GM18909 (cell line): ENCODE data around the gene MIB2.

ENCODE experiments used
- ATAC-seq: cut with Tn5 transposase; IDR thresholded peaks from one replicate; pipeline ENCODE4 v1.9.1; 2021; ENCODE audit warnings: mild to moderate bottlenecking; ENCODE audit not compliant: unreplicated experiment, poor library complexity

Gene MIB2

DNA sequence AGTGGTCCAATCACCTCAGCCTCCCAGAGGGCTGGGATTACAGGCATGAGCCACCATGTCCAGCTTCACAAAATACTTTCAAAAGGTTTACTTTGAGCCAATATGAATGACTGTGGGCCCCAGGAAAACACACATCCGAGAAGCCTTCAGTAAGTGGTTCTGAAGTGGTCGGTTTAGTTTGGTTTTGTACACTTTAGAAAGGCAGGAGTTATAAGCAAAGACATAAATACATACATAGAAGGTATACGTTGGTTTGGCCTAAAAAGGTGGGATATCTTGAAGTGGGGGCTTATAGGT is 3.2 kb upstream of the MIB2 start:
- no peak for ATAC-seq

DNA sequence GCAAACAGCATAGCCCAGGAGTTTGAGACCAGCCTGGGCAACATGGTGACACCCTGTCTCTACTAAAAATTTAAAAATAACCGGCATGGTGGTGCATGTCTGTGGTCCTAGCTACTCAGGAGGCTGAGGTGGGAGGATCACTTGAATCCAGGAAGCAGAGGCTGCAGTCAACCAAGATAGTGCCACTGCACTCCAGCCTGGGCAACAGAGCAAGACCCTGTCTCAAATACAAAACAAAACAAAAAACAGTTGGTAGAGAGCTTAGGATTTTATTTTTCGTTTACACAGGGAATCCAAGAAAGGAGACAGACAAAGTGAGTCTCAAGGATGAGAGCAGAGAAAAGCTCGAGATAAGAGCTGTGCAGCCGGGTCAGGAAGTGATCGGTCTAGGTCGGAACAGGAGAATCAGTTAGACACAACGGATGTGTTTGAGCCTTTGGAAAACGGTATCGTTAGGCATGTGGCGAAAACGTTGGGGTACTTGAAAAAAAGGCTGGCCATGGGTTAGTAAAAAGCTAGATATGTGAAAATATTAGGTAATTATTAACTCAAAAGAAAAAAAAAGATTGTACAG is 1.7 kb upstream of the MIB2 start:
- ATAC-seq, result no peak

DNA sequence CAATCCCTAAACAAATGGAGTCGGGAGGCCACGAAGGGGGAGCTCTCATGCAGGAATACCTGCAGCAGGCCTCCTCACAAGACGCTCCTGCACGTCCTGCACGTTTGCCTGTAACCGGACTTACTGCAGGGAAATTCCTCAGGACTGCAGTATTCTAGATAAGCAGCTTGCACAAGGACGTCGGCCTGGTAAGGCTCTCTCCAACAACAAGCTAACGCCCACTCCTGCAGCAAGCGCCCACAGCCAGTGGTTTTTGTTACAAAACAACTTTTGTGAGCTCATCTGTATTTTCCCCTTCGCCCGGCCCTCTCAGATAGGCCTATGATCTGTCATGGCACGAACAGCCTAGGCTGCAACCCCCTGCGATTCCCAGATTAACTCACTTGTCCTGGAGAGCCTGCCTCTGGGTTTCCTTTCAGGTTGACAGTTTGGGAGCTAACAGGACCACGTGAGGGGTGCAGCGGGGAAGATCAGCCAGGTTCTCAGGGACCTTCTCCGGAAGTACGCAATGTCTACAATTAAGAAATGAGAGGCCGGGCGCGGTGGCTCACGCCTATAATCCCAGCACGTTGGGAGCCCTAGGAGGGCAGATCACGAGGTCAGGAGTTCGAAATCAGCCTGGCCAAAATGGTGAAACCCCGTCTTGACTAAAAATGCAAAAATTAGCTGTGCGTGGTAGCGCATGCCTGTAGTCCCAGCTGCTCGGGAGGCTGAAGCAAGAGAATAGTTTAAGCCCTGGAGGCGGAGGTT is 921 bp upstream of the MIB2 start:
- no peak for ATAC-seq

DNA sequence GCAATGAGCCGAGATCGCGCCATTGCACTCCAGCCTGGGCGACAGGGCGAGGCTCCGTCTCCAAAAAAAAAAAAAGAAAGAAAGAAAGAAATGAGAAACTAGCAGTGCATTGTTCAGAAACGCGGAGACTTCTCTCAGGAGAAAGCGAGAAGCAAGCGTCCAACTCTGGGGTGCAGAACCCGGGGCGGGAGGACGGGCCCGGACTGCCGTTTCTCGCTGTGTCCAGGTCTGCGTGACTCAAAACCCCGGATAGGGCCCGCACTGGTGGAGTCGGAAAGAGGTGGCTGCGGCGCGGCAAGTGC is 395 bp upstream of the MIB2 start:
- no peak for ATAC-seq

DNA sequence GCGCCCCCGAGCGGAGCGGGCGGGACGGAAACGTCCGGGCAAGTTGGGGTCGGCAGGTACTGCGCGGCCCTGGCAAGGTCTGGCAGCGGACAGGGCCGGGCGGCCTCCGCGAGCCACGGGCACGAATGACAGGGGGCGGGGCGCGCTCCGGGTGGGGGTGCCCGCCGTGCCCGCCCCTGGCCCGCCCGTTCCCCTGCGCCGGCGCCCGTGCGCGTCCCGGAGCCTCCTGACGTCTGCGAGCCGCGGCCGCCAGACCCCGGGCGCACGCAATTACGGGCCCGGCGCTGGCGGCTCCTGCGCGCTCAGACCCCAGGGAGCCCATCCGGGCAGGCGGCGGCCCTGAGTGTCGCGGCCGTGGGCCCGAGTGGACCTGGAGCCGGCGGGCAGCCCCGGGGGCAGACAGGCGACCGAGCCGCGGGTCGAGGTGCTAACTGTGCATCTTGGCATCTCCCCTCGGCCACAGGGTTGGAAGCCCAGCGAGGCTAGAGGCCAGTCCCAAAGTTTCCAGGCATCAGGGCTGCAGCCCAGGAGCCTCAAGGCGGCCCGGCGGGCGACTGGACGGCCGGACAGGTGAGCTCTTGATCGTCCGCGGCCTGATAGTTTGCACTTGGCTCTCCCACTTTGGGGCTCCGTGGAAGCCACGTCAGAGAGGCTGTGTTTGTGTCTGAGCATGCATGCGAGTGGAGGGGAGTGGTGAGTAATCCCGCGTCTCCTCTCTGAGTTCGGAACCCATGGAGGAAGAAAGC is 918 bp downstream of the MIB2 start:
- ATAC-seq, result peak; percentile 21

DNA sequence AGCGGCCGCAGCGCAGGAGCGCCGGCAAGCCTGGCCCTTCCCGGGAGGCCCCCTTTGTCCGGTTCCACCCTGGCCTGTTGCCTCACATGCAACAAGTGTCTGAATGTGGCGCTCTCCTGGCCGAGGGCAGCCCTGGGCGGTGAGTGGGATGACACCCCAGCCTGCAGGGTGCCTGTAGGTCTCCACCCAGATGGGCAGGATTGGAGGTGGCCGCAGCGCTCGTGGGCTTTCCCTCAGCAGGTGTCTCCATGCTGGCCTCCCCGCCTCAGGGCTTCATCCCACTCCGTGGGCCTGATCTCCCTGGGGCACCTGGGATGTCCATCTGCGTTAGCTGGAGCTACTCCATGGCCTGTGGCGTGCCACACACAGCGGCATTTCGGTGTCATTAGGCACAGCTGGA is 1.5 kb downstream of the MIB2 start:
- no peak for ATAC-seq

DNA sequence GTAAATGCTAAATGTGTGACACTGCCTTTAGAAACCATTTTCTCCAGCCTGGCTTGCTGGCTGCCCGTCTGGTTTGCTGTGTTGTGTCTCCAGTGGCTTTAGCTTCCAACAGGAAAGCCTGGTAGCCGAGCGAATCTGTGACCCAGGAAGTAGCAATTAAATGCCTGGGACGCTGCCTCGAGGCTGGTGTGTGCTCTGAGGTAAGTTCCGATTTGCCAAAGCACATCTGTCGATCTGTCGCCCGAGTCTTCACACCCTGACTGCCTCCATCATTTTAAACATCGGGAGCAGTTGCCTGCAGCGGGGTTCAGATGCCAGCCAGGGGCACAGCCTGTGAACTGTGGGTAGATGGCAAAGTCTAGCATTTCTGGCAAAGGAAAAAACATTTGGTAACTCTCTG is 2.2 kb downstream of the MIB2 start:
- ATAC-seq, result no peak

DNA sequence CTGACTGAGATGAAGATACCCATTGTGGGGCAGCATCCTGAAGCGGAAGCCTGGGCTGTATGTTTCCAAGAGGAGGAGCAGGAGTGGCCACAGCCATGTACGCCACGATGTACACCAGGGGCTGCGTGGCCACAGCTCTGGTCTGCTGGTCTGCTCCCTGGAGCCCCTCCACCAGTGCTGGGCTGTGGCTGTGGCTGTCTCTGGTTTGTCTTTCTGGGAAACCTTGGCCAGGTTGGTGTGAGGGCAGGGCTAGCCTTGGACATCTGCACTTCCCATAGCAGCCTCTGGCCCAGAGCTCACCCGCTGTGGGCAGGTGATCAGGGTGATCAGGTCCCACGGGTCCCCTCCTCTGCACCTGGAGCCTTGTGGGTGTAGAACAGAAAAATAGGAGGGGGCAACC is 2.6 kb downstream of the MIB2 start:
- no peak for ATAC-seq

DNA sequence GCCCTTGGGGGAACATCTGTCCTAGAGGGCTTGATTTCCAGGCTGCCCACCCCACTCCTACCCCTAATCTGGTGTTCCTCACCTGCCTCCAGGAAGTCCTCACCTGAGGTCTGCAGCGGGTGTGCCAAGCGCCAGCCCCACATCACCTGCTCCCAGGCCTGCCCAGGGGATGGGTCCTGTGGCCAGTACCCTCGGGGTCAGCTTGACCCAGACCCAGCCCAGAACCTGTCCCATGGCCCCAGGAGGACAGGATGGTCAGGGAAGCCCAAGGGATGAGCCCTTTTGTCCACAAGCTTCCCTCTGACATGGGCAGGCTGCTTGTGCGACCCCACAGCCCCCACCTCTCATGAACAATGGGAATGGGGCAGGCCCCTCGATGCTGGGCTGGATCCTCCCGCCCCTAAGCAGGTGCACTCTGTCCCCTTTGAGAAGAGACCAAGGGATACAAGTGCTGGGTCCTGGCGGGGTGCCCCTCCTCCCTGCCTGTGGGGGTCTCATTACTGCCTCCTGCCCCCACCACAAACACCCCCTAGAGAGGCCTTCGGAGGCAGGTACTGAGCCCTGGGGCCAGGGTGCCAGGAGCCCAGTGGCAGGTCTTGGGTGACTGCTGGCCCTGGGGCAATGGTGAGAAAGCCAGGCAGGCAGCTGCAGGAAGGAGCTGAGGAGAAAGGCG is 3.2 kb downstream of the MIB2 start:
- ATAC-seq, result no peak

DNA sequence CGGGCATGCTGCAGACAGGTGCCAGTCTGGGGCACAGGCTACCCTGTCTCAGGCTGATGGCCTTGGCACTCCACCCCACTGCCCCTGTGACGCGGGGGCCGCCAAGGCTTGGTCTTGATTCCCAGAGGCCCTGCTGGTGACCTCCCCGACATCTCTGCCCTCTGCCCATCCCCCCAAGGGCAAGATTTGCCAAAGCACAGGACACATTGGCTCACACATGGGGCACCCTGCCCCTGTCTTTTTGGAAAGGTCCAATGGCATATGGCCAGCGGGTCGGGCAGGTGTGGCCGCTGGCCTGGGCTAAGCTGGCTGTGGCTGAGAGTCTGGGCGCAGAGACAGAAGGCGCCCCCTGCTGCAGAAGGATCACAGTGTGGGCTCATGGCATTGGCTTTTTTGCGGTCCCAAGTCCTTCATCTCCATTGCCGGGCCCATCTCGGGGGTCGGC is 4.6 kb downstream of the MIB2 start:
- ATAC-seq, result no peak

DNA sequence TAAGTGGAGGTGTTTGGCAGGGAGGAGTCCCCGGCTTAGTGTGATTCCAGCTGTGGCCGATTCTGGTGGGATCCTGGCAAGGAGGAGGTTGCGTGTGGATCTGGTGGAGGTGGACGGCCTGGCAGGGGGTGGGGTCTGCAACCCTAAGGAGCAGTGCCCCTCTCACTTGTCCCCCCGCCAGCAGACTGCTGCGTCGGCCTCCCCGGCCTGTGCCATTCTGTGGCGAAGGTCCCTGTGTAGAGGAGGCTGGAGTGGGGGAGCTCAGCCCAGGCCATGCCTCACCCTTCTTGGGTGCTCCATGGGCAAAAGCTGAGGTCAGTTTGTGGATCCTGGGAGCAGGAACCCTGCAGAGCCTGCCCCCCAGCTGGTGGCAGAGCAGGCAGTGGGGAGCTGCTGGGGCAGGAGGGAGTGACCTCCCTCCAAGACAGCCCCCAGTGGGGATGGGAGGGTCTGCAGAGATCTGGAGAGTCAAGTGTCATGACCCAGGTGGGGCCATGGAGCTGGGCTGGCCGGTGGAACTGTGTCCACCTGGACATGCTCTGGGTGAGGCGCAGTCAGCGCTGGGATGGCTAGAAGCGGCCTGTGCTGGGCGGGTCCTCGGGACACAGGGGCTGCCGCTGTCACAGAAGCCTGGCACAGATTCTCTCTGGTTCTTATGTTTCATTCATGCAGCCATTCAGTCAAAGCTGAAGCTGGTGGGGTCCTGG is 5.3 kb downstream of the MIB2 start:
- no peak for ATAC-seq

DNA sequence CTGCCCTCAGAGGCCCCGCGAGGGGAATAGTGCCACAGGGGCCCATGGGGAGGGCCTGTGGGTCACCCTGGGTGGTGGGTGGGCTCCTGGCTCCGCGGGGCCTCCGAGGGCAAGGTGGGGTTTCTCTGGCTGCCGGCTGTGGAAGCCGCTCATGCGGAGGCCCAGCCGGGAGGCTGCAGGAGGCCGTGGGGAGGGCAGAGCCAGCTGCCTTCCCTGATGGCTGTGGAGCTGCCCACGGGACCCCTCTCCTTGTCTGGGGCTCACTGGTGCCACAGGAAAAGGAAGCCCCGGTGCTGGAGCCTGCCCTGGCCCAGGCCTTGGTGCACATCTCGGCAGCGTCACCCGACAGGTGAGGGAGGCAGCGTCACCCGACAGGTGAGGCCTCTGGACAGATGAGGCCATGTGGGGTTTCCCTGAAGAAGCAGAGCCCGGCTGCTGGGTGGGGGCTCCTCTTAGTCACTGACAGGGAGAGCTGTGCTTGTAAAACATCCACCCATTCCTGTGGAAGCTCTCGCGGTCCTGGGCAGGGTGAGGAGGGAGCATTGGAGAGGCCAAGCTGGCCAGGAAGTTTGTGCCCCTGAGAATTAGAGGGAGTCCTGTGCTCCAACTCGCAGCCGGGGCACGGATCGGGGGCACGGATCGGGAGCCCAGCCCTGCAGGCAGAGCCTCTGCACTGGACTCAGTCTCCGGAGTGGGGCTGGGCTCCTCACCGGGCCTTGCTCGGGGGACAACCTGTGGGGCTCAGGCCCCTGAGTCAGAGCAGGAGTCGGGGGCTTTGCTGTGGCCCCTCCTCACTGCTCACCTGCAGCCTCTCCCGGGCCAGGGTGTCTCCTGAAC is 6.1 kb downstream of the MIB2 start:
- no peak for ATAC-seq

DNA sequence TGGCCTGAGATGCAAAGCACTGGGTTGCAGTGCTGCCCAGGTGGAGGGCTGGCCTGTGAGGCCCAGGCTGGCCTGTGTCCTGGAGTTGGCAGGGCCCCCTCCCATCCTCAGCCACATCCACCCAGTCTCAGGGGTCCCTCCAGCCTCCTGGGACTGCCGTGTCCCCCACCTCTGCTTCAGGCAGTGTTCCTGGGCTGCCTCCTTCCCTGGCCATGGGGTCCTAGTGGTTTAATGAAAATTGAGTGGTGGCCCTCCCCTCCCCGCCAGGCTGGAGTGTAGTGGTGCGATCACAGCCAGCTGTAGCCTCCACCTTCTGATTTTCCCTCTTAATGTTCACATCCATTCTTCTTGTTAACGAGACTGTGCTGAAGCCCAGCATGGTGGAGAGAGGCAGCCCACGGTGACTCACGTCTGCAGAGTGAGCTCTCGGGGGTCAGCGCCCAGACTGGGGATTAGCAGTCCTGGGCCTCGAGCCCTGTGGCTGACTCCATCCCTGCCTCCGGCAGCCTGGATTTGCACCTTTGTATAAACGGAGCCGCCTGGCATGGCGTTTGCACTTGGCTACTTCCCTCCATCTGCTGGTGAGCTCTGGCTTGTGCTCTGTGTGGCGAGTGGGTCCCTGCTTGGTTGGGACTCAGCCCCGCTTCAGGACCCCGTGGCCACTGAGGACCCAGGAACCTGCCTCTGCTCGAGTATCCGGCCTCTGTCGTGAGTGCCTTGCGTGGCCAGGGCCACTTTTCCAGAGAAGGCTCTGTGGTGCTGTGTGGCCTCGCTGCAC is 6.9 kb downstream of the MIB2 start:
- ATAC-seq, result no peak

DNA sequence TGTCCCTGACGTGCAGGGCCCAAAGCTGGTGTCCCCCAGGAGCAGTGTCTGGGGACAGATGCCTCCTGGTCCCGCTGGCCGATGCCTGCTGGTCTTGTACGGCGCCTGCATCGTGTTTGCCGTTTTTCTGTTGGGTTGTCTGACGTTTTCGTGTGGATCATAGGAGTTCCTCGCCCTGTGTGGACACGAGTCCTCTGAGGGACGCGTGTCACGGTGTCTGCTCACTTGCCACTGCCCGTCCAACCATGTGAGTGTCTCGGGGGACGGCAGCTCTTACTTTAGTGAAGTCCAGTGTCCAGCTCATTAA is 7.4 kb downstream of the MIB2 start:
- ATAC-seq, result no peak

DNA sequence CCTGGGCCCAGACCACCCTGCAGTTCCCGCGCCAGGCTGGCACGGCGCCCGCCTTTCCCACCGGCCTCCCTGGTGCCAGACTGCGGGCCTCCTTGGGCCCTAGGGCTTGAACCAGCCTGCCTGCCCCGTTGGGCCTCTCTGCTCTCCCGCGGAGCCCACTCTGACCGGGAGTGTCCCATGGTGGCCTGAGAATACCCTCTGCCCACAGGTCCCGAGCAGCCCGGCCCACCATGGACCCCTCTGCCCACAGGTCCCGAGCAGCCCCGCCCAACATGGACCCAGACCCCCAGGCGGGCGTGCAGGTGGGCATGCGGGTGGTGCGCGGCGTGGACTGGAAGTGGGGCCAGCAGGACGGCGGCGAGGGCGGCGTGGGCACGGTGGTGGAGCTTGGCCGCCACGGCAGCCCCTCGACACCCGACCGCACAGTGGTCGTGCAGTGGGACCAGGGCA is 7.9 kb downstream of the MIB2 start:
- ATAC-seq, result no peak

DNA sequence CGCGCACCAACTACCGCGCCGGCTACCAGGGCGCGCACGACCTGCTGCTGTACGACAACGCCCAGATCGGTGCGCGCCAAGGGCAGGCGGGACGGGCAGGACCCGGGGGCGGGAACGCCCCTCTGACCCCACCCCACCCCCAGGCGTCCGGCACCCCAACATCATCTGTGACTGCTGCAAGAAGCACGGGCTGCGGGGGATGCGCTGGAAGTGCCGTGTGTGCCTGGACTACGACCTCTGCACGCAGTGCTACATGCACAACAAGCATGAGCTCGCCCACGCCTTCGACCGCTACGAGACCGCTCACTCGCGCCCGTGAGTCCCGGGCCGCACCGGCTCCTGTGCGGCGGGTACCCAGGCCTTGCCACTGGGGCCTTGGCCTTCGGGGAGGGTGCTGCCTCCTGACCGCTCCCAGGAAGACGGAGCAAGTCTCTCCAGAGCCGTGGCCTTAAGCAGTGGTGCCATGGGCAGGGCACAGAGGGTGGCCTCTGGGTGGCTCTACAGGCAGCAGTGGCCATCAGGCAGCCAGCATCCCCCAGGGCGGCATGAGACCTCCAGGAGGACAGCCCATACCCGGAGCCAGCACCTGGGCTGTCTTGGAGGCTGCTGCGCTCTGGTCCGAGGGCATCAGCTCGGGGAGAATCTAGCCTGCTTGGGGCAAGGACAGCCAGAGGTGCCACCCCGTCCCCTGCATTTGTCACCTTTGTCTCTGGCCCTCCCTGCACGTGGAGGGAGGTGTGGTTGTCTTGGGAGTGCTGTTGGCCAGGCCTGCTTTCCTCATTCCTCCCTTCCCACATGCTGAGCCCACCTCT is 8.5 kb downstream of the MIB2 start:
- ATAC-seq, result no peak

DNA sequence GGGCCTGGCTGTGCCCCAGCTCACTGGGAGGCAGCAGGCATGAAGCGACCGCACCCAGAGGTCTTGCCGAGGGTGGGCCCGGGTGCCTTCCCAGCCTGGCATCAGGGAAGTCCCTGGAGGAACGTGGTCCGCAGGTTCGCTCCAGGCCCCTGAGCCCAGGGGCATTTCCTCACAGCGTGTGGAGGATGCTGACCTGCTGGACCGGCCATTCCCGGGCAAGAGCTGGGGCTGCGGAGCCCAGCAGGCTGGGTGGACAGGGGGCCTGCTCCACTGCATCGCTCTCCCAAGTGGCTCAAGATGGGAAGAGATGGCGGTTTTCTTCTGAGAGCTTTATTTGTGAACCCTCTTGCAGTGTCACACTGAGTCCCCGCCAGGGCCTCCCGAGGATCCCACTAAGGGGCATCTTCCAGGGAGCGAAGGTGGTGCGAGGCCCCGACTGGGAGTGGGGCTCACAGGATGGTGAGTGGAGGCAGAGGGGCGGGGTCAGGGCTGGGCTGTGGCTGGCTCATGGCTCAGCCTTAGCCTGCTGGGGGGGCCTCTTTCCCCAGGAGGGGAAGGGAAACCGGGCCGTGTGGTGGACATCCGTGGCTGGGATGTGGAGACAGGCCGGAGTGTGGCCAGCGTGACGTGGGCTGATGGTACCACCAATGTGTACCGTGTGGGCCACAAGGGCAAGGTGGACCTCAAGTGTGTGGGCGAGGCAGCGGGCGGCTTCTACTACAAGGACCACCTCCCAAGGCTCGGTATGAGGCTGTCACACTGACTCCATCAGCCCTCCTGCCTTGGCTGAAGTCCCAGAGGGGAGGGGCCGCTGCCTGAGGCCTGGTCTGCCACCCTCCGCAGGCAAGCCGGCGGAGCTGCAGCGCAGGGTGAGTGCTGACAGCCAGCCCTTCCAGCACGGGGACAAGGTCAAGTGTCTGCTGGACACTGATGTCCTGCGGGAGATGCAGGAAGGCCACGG is 9.4 kb downstream of the MIB2 start:
- no peak for ATAC-seq

DNA sequence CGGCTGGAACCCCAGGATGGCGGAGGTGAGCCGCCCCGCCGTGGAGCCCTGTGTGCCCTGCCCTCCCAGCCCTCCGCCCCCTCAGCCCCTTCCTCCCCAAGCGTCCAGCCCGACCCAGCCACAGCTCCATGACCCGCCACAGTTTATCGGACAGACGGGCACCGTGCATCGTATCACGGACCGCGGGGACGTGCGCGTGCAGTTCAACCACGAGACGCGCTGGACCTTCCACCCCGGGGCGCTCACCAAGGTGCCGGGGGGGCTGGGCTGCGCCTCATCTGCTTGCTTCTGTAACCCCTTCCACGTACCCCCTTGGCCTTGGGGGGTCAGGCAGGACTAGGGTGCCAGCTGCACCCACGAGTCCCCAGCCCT is 10.1 kb downstream of the MIB2 start:
- no peak for ATAC-seq
